Activated T-helper 1 cell treated with anti-CD3 and anti-CD28 coated beads, Interleukin-2, amount 50 U/mL, for 16 hours (primary cell): ENCODE measurements around the gene ZNF32.

Source experiments
- DNase-seq, 2 donors: peaks; one replicate each; pipeline ENCODE4 v3.0.0-alpha.2; 2020; ENCODE audit warnings: low read depth in 1 of 2, low spot score in 1 of 2

The ZNF32 gene, protein sequence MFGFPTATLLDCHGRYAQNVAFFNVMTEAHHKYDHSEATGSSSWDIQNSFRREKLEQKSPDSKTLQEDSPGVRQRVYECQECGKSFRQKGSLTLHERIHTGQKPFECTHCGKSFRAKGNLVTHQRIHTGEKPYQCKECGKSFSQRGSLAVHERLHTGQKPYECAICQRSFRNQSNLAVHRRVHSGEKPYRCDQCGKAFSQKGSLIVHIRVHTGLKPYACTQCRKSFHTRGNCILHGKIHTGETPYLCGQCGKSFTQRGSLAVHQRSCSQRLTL

DNA sequence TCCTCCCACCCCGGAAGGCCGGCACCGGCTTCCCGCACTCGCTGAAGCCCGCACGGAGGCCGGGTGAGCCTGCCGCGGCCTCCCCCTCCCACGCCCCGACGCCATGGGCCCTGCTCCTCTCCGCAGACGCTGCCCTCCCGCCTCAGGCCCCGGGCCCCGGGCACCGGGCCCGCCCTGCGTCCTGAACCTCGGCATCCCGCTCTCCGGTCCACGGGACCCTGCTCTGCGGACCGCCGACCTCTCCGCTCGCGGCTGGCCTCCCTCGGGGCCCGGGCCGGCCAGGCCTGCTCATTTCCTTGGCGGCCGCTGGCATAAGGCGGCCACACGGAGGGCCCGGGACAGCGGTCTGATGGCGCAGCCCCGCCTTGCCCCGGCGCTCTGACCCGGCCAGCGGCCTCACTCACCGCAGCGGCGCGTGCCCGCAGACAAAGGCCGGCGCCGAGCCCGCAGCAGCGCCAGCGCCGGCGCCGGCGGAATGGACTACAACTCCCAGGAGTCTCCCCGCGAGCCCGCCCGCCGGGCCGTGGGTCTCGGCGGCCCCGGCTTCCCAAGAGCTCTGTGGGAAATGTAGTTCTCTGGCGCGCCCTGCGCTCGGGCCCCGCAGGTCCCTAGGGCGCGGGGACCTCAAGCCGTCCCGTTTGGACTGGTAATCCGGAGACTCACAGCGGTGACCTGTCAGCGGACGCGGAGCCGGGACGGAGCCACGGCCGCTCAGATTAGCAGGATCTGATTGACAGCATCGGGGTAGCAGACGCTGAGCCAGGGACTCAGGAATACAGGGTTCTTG, at the start of gene ZNF32:
Gene ZNF32, minus strand, starts transcription at position 484 of the 787 bp plus-strand sequence. CDS start 2,748 bp downstream, outside the sequence.
- peak; percentile 52 to 71 for DNase-seq

DNA sequence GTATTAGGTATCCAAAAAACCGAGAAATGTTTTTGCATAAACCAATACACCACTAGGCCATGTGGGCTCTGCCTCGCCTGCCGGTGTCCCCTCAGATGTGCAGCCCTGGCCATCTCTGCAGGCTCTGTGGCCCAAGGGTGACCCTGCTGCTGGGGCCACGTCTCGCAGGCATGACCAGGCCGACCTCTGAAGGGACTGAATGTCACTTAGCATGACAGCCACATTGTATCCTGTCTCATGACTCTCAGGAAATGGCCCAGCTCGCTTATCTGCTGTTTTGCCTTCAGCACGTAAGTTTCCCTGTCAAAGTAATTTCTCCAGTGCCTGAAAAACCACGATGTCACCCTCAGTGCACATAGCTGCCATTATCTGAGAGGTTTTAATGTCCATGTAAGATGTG, 49.5 kb upstream of the ZNF32 start:
- no peak for DNase-seq

DNA sequence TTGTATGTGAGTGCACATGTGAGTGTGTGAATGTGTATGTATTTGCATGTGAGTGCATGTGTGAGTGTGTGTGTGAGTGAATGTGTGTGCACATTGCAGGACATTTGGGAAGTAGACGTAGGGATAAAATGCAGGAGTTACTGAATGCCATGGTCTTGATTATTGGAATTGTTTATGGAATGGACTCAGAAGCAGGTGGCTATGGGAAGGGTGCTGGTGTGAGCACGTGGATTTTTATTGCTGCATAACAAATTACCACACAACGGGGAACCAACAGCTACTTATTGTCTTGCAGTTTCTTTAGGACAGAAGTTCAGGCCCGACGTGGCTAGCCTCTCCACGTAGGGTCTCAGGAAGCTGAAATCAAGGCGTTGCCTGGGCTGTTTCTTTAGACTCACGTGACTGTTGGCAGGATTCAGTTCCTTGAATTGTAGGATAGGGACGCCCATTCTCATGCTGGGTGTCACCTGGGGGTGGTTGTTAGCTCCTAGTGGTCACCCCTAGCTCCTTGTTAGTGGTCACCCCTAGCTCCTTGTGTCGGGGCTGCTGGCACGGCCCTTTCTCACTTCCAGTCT, 48.3 kb upstream of the ZNF32 start:
- DNase-seq, result no peak

DNA sequence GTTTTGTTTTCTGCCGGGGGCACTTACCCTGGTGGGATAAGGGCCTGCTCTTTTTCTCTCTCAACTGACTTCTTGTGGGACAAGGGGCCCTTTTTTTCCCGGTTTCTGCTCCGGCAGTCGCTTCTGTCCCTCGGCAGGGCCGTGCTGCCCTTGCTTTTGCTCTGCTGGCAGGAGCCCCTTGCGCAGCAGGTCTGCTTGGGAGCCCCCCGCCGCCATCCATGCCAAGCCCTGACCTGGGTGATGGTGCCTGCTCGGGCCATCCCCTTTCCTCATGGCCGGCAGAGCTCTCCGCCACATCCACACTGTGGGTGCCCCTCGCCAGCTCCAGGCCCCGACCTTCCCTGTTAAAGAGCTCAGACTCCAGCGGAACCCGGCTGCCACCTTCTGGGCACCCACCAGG, 47.0 kb upstream of the ZNF32 start:
- DNase-seq, result no peak

DNA sequence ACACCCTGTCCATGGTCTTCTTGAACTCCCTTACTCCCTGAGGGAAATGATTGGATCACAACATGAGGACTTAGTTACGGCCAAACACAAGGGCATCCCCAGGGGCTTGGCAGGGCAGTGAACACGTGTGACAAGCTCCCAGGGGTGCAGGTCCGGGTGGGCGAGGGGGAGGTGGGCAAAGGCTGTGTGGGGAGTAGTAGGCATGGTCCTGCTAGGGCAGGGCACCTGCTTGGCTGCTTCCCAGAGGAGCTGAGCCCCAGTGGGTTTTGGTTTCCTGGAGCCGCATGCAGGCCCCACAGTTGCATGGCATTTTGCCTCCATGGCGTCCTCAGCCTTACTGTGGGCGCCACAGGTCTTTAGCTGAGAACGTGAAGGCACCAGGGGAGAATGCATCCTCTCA, 46.6 kb upstream of the ZNF32 start:
- no peak for DNase-seq

DNA sequence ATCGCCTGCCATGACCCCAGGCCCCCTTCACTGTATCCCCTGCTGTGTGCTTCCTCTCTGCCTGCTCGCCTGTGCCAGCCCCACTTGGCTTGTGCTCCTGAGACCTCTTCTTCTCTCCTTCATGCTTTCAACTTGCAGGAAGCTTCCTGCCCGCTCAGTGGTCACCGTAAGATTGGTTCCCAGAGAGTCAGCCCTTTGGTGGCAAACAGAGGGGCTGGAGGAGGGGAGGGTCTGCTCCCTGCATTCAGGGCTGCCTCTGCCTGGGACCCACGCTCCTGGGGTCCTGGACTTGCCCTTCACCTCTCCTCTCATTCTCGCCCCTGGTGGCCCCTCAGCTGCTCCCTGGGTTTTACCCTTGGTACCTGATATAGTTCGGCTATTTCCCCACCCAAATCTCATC, 45.8 kb upstream of the ZNF32 start:
- no peak for DNase-seq

DNA sequence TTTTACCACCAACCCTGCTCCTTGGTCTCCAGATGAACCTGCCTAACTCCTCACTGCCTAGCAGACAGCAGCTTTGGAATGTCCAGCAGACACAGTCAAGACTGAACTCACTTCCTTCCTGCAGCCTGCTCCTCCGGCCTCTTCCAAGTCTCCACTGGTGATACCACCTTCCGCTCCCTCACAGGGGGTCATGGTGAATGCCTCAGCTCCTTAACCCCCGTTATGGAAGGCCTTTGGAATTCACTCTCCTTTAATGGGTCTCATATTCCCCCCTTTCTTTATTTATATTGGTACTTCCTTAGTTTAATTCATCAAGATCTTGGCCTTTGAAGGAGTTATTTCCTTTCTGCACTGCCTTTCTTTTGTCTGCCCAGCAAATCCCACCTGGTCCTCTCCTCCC, 44.9 kb upstream of the ZNF32 start:
- DNase-seq, result no peak

DNA sequence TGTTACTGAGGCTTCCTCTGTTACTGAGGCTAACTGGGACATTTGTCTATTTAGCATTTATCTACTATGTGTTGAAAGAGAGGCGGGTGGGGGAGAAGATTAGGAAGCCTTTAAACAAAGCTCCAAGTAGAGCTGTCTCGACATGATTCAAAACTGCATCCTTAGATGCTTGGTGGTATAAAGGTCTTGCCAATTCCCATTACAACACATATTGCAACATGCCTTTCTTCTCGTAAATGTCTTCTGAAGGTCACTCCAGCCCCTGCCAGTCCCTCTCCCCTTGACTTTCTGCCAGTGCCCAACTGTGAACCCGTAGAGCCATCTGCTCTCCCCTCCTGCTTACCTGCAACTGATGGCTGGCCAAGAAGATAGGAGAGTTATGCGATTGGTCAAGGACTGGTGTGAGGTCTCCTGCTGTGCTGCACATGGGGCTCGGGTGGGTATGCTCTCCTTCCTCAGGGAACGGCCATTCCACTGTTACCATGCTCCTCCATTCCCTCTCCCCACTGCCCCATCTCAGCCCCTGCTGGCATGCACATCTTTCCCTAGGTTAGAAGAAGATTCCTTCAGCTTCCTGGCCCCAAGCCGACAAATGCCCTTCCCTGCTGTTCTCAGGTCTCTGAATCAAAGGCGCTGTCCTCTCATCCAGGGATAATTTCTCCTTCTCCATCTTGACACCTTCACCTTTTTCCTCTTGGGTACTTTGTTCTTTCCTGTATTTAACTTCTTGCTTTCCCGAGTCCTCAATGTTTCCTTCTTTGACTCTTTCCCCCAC, 43.6 kb upstream of the ZNF32 start:
- no peak for DNase-seq

DNA sequence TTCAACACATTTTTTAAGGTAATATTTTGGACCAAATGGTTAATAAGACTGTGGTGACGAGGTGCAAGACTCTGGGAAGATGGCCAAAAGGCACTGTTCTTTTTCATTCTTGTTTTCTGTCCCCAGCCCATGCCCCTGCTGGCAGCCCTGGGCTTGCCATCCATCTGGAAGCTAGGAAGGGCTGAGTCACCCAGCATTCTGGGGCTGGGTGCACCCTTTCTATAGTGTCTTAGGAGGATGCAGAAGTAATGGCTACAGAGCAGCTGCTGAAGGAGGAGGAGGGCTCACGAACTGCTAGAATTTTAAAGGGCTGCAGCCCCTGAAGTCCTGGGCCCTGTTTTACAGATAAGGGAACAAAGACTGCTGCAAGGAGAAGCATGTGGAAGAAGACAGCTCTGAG, 42.8 kb upstream of the ZNF32 start:
- DNase-seq, result no peak

DNA sequence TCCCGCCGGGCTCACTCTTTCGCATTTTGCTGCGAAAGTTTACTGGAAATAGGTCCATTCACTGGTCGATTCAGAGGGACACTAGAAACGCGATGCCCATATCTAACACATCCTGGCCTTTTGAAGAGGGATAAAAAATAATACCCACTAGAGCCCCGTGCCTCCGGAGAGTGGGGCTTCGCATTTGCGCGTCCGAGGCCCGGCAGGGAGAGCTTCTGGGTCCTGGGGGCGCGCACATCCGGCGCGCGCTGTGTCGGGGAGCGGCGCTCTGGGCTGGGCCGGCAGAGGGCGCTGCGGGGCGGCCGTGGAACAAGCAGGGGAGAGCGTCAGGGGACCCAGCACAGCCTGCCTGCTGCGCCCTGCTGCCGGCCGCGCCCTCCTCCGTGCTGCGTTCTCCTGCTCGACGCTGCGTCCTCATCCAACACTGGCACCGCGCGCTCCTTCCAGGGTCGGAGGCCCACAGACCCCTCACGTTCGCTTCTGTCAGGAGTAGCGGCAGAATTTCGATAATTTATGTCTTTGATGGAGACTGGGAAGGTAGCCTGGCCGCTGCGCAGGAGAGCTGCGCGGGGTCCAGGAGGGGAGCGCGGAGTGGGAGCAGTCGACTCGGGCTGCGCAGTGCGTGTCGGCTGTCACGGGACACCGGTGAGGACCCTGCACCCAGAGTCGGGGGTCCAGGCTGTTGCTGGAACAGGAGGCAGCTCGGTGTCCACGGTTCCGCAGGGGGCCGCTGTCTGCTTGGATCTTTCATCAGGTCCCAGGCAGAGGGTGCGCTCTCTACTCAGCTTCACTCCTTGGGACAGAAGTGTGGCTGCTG, 41.5 kb upstream of the ZNF32 start:
- peak; percentile 64 to 80 for DNase-seq

DNA sequence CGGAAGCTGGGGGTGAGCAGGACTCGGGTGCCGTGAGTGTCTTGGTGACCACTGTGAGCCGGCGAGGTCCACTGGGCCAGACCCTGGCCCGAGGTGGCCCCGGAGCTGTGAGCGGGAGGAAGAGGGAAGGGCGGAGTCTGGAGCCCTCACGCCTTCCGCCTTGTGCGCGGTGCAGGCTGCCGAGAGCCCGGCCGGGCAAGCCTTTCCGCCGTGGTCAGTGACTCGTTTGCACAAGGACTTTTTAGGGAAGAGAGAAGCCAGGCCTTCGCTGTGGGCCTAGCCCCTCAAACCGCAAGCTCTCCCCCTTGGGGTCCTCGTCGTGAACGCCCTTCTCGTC, 40.9 kb upstream of the ZNF32 start:
- DNase-seq, result peak in 1 of 2 donors; percentile 8

DNA sequence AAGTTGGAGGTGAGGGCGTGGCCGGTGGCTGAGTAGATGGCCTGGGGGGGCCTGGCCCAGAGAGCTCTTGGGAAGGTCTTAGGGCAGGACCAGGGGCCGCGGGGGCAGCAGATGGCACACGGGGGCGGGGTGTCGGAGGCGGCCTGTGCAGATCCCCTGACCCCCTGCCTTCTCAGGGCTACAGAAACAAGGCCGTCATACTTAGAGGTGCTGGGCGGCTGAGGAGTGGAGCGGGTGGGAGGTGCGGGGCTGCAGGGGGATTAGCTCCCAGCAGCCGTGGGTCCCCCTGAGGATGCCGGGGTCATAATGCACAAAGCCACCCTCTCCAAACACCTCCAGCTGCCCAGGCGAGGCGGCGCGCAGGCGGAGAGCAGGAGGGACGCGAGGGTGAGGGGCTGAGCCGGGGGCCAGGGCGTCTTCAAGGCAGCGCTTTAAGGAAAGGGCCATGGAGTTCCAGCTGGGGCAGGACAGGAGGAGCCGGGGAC, 40.4 kb upstream of the ZNF32 start:
- DNase-seq, result no peak

DNA sequence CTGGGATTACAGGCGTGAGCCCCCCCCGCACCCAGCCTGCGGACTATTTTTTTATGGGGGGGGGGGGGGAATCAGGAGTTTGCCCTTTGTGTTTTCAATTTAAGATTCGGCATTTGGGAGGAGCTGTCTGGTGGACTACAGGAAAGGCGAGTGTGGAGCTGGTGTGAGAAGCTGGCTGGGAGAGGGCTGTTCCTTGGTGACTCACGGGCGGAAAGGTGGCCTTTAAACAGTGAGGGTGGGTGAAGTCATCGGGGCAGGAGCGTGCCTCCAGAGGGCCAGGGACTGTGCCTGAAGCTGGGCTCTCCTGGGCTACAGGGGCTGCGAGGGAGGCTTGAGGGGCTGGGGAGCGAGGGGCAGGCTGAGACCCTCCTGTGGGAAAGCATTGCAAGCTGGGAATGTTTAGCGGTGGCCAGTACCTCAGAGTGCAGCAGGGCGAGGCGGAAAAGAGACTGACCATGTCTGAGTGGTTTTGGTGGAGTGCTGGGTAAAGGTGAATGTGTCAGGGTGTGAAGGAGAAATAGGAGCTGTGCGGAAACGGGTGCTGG, 39.7 kb upstream of the ZNF32 start:
- DNase-seq, result no peak

DNA sequence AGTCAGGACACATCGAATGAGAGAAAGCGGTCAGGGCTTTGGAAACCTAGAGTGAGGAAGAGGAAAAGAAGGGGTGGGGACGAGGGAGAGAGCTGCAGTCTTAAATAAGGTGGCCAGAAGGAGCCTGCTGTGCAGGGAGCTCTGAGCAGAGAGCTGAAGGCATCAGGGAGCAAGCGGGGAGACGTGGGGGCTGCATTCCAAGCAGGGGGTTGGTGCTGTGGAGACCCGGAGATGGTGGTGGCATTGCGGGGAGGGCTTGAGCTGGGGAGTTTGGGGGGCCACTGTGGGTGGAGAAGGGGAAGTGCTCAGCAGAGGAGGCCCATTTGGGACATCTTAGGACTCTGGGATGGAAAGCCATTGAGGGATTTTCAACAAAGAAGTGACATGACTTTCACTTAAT, 38.7 kb upstream of the ZNF32 start:
- no peak for DNase-seq

DNA sequence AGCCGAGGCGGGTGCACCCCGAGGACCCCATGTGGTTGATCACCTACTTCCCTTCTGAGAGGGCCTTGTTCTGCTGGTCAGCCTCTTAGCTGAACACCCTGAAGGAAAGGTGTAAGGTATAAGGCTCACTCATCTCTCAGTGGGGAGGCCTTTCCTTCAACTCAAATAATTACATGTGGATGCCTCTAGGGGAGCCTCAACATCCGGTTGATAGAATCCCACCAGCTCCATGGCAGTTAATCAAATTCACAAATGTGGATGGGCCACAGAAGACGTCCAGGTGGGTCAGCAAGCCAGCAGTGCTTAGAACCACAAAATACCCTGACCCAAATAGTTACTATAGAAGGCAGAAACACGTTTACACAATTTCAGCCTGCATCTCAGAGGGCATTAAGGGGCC, 37.7 kb upstream of the ZNF32 start:
- no peak for DNase-seq

DNA sequence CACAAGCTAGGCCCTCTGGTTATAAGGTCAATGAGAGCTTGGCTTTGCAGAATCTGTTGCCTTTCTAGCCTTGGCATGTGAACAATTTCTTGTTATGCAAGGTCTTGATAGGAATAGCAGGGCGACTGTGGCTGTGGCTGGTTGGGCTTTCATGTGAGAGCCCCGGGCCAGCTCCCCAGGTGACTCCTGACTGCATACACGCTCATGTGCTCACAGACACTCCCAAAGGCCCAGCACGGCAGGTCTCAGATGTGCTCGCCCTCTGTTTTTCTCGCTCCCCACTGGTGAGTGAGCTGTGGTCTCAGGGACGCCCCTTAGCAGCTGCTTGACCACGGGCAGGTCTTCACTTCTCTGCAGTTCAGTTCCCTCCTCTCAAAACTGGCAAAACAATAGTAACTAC, 37.1 kb upstream of the ZNF32 start:
- no peak for DNase-seq

DNA sequence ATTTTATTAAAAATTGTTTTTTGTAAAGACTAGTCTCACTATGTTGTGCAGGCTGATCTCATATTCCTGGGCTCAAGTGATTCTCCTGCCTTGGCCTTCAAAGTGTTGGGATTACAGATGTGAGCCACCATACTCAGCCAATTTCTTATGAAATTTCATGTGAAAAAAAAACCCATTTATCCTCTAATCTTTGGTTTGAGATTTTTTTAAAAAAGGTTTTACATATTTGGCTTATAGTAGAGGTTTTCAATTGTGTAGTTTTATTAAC, 35.5 kb upstream of the ZNF32 start:
- DNase-seq, result no peak

DNA sequence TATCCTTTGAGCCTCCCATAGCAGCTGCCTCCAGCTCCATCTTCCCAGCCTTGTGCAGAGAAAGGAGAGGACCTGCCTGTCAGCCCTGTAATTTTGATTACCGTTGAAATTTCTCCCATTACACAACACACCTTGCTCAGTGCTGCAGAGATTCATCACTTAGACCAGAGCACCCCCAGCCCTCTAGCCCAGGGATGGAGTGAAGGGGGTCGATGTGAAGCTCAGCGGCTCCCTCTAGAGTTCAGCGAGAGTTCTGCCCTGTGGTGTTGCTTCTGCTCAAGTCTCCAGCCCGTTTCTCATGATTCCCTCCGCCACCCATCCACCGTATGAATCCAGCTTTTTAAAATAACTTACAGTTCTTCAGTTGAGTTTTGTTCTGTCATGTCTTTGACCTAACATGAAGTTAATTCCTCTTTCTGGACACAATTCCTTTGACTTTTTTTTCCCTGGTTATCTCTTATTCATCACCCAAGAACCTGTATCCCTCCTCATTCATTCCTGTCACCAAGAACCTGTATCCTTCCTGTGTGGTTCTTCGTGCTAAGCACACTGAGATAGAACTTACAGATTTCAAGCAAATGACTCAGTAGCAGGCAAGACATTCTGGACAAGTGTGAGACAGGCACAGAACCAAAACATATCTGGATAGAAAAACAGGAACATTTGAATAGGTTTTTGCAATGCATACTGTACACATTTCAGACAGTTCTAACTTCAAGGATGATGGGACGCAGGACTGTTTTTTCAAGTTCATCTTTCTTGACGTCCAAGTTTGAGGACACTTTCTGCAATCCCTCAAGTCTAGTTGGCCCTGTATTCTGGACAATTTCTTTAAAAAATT, 35.0 kb upstream of the ZNF32 start:
- no peak for DNase-seq

DNA sequence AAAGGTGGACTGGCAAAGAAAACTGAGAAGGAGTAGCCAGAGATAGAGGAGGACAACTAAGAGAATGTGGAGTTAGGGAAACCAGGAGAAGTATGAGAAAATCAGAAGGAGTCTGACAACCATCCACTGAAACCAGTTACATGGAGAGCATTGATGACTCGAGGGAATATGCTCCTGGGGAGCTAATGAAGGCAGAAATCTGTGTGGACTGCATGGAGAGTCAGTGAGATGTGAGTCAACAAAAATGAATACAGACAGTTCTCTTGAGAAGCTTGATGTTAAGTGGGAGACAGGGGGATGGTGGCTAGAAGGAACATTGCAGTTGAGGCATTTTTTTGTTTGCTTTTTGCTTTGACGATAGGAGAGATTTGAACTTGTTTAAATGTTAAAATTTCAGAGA, 34.3 kb upstream of the ZNF32 start:
- DNase-seq, result no peak

DNA sequence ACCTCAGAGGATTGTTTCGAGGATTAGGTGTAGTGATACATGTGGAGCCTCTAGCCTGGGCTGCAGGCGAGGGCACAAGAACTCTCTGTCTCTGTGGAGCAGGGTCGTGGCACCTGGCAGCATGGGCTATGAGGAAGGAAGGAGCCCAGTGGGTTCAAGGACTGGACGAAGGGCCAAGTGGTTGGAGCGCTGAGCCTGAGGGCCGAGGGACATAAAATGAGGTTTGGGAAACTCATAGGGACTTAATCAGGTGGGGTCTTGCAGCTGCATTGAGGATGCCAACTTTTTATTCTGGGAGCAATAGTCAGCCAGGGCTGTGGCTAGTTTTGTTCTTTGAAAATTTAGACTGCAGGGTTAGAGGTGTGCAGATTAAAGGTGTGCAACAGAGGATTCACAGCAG, 33.0 kb upstream of the ZNF32 start:
- no peak for DNase-seq
